GM18508 (cell line): ENCODE results near the gene NEGR1.
A peak's percentile ranks its signal among the peaks of the same experiment; 100 is the strongest.

Experiments
- ATAC-seq: cut with Tn5 transposase; IDR thresholded peaks from one replicate; pipeline ENCODE4 v1.9.1; 2021; ENCODE audit warnings: moderate number of reproducible peaks; ENCODE audit not compliant: insufficient read depth, unreplicated experiment

Gene NEGR1

DNA sequence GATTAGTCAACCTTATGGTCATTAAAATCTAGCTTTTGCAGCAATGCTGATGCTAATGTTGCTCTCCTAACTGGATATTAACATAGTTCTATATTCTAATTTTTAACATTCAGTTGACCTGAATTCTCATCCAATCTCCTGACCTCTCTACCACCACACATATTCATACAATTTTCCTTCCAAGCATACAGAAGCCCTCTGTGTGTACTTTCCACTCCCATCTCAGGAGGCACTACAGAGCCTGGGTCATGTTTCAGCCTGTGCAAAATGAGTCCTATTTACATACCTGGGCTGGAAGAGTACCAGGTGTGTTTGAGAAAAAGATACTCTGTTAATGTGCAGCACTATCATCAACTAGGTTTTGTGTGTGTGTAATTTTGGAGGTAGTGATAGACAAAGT is 486.3 kb downstream of the NEGR1 start:
- ATAC-seq: no peak

GRCh38 chr1:71792264-71792663 is 490.1 kb downstream of the NEGR1 start:
- ATAC-seq: no peak

DNA sequence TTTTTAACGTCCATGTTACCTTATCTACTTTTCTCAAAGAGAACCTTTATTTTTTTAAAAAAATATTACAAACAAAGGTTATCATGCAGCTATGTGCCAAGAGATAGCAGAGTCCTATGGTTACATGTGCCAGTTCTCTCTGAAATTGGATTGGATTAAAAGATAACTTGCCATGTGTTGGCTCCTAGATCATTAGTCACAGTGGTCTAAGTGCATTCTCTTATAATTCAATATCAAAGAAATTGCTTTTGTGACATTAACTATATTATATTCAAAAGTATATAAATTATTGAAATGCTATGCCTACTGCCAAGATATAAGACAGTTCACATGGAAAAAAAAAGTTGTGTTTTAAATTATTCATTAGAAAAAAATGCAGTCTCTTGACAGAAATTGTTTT is 494.2 kb downstream of the NEGR1 start:
- ATAC-seq: no peak

- no peak for ATAC-seq
Measured at GRCh38 chr1:71787699-71788098, 494.6 kb downstream of the NEGR1 start.

DNA sequence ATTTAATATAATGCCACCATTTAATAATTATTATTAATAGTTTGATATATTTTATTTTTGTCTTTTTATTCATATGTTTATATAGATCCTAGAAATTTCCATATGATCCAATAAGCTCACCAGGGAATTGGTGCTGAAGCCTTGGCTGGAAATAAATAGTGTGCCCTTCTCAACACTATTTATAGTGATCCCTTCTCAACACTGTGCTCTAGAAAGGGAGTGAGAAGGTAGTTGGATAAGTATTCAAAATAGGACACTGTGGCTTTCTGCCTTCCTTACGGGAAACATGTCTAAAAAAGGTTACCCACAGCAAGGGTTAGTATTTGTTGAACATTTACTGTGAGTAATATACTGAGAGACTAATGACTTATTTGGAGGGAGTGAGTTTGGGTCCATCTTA is 496.1 kb downstream of the NEGR1 start:
- no peak for ATAC-seq

DNA sequence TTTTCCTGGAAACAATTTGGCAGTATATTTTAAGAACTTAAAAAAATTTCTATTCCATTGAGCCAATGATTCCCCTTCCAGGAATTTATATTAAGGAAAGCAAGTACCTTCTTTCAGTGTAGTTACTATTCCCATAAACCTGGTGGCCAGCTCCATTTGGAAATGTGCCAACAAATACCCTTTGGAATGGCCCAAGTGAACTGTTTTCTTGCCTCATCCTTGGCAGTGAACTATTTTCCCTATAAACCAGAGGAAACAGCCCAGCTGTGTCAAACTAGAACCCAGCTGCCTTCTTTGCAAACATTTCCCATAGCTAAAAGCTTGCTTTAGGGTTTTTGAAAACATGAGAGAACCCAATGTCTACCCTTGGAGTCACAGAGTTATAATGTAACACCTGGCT is 496.9 kb downstream of the NEGR1 start:
- no peak for ATAC-seq

- ATAC-seq: no peak
Measured at GRCh38 chr1:71785000-71785399, 497.3 kb downstream of the NEGR1 start.

DNA sequence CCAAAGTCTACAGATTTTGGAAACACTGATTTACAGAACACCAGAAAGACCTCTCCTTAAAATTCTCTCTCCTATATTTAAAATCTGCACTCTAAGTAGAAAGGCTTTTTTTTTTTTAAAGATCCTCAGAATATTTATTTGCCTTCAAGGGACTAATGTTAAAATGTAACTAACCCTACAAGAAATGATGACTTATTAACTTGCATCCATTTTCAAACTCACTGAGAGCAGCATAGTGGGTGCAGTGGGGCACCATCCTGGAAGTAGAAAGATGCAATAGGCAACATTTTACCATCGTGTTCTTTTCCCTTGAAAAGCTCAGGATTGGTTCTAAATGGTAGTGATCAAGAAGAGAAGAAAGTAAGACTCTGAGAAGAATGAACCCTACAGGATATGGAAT is 498.1 kb downstream of the NEGR1 start:
- no peak for ATAC-seq

GRCh38 chr1:71783071-71783470 is 499.3 kb downstream of the NEGR1 start:
- ATAC-seq: no peak

DNA sequence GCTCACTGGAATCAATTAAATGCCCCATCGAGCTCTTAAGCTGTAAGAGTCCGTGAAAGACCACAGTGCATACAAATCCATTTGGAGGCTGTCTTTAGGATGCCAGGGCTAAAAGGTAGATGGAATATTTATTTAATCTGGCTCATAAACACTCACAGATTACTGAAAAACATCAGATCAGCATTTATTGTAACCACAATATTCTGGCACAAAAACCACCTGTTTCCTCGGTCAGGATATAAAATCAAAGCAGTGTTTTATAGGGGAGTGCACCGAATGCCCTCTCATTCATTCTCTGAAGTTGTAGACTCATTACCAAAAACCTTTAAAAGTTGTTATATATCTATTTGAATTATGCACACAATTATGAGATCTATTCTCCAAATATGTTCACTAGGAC is 500.9 kb downstream of the NEGR1 start:
- ATAC-seq: no peak

DNA sequence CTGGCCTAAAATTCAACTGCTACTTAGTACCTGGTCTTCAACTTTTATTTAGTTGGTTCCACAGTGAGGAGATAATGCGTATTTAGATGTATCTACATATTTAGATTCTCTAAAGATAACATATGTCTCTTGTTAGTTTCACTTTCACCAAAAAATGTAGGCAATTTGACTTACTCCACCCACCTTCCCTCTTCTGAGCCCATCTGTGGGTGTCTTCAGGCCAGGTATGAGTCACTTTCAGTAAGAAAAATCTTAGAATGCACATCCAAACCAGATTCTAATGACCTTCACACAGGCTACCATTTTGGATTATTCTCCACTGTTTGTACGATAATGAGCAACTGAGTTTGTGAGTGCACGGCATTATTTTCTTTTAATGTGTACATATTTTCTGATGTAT is 501.7 kb downstream of the NEGR1 start:
- peak; percentile 59 for ATAC-seq

DNA sequence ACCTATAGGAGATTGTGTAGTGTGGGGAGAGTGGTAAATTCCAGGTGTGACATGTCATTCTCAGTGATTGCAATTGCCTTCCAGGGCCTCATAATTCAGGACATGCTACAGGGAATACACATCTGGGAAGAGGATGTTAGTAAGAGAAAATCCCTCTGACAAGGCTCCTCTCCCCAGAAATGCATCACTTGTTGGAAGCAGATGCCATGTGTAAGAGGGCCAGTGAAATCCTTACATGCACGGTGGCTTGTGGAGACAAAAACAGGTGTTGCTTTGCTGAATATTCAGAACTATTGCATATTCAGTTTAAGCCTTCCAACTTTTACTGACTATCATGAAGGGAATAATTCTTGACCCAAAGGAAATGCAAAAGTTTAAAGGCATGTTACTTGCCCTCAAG is 503.4 kb downstream of the NEGR1 start:
- ATAC-seq: no peak

- no peak for ATAC-seq
Measured at GRCh38 chr1:71777094-71777493, 505.2 kb downstream of the NEGR1 start.

- no peak for ATAC-seq
Measured at GRCh38 chr1:71774705-71775104, 507.6 kb downstream of the NEGR1 start.

GRCh38 chr1:71770121-71770520 is 512.2 kb downstream of the NEGR1 start:
- ATAC-seq: no peak

- no peak for ATAC-seq
Measured at GRCh38 chr1:71766748-71767147, 515.6 kb downstream of the NEGR1 start.

DNA sequence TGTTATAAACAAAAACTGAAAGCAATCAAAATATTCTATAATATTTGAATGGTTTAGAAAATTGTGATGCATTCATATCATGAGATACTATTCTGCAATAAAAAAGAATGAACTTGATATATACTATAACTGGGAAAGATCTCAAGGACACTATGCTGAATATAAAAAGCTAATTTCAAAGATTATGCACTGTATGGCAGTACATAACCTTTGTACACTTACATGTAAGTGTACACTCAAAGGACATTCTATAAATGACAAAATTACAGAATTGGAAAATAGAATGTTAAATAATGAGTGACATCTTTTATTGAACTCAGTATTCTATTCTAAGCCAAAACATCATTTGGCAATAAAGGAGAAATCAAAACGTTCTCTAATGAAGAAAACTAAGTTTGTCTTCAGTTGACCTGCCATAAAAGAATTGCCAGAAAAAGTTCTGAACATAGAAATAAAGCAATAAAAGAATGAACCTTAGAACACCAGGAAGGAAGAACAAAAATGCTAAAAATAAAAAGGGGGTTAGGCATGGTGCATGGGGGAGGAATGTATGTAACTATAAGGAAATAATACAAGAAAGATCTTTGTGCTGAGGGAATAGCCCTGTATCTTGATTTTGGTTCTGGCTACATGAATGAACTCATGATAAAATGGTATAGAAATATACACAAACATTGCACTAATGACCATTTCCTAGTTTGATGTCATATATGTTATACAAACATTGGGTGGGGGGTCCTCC is 519.7 kb downstream of the NEGR1 start:
- no peak for ATAC-seq

- ATAC-seq: no peak
Measured at GRCh38 chr1:71755441-71755840, 526.9 kb downstream of the NEGR1 start.

DNA sequence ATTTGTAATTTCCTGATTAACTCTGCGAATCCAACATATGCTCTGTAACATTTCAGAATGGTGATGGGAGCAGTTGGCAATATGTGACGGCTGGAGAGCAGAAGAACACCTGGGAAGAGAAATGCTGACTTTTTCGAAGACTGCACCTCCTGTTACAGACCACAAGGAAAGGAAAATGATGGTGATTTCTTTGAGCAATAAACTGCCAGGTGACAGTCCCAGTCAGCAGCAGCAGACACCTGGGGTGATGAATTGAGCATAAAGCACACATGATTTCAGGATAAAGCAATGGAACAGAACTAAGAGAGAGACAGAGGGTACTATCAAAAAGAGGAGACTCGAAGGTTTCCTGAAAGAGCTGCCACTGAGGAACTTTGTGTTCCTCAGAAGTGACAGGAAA is 528.6 kb downstream of the NEGR1 start:
- ATAC-seq: no peak

DNA sequence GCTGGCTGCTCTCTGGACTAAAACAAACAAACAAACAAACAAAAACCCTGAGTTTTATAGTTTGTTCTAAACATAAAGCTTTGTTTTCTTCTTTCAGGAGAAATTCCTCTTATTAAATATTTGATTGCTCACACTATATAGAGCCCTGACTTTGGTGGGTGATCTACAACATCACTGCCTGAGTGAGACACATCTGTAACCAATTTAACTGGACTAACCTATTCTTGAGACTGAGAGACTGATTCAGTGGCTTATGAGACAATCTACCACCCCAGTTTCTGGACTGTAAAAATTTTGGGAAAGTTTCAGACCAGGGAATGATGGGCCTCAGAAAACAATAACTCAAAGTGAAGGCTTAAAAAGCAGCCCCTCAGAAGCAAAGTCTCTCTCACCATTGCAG is 537.0 kb downstream of the NEGR1 start:
- ATAC-seq: no peak

GRCh38 chr1:71743862-71744261 is 538.5 kb downstream of the NEGR1 start:
- ATAC-seq: no peak

- ATAC-seq: no peak
Measured at GRCh38 chr1:71738910-71739309, 543.4 kb downstream of the NEGR1 start.

DNA sequence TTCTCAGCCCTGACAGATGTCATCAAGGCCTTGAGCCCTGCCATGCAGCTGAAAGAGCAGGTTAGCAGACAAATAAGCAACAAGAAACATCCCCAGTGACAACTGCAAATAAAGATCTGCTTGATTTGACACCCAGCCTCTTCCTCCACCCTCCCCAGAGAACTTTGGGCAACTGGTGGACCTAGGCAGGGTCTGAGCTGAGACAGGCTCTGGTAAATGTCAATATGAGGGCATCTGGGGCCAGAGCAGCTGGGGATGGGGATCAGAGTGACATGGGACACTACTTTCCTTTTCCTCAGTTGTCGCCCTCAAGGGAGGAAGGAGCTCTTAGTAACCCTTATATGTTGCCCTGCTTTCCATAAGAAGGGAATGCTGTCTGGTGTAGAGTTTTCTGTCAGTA is 544.1 kb downstream of the NEGR1 start:
- no peak for ATAC-seq
